Caco-2 (cell line): ENCODE measurements around the gene BRK1. TPM values are rescaled to one million over a fixed set of nuclear protein-coding genes. Genes with fewer than 3 reads are reported as not detected.
"Not testable (repeated sequence)": the region's sequence is repeated elsewhere in the genome, so short reads cannot be mapped to it uniquely, and the experiment has no call there.

Experiments used
- Bru-seq: library from RNA; stranded (reverse); fragments of 400-500 nt; gene quantifications from one replicate; lab custom pipeline; 2021; lab: Mats Ljungman, UMichigan
- BruChase-seq, 2 experiments: library from RNA; stranded (reverse); fragments of 400-500 nt; gene quantifications; one replicate each; lab custom pipeline; 2021; lab: Mats Ljungman, UMichigan
- BruUV-seq: library from RNA; stranded (reverse); fragments of 400-500 nt; replicated peaks from 2 replicates; lab custom pipeline; 2021; lab: Mats Ljungman, UMichigan
- CTCF ChIA-PET: fragments of 300-600 bp; sonication (Branson Sonifier 250); formaldehyde crosslinking; loops from one replicate; lab custom pipeline; 2022; ENCODE audit warnings: antibody characterized with exemption; lab: Charles Lee
- POLR2A ChIA-PET: fragments of 300-600 bp; sonication (Branson Sonifier 250); formaldehyde crosslinking; loops from one replicate; lab custom pipeline; 2022; ENCODE audit warnings: antibody characterized with exemption; lab: Charles Lee
- DNase-seq, 2 experiments: peaks; one replicate each; pipeline versions ENCODE4 v3.0.0 to v3.0.0-alpha.2; 2020 to 2022
- H3K27me3 ChIP-seq: replicated peaks from 2 replicates; pipeline ENCODE4 v1.6.0; 2011; ENCODE audit warnings: low read length; ENCODE audit not compliant: control insufficient read depth, insufficient read depth
- H3K36me3 ChIP-seq: 2 replicates; pipeline ENCODE4 v1.5.1; 2011; ENCODE audit warnings: low read length; ENCODE audit not compliant: control insufficient read depth, insufficient read depth
- H3K4me1 ChIP-seq: fragments of 250-450 bp; sonication (Bioruptor Pico); 2 replicates; pipeline ENCODE4 v1.5.1; 2020; ENCODE audit warnings: mild to moderate bottlenecking
- H3K4me3 ChIP-seq: 2 replicates; pipeline ENCODE4 v1.5.1; 2011; ENCODE audit warnings: low read depth, mild to moderate bottlenecking, control low read depth, low read length
- H3K9me3 ChIP-seq: fragments of 250-450 bp; sonication (Bioruptor Pico); 2 replicates; pipeline ENCODE4 v1.5.1; 2020; ENCODE audit warnings: mild to moderate bottlenecking, moderate library complexity
- H3K27ac Mint-ChIP-seq: one replicate; pipeline ENCODE4 v1.8.0; 2022; ENCODE audit warnings: mixed read lengths; ENCODE audit not compliant: unreplicated experiment
- H3K27me3 Mint-ChIP-seq: one replicate; pipeline ENCODE4 v1.8.0; 2022; ENCODE audit warnings: mixed read lengths; ENCODE audit not compliant: insufficient read depth, unreplicated experiment
- H3K36me3 Mint-ChIP-seq: one replicate; pipeline ENCODE4 v1.8.0; 2022; ENCODE audit warnings: mild to moderate bottlenecking, mixed read lengths; ENCODE audit not compliant: insufficient read depth, unreplicated experiment
- H3K4me1 Mint-ChIP-seq: one replicate; pipeline ENCODE4 v1.8.0; 2022; ENCODE audit warnings: low read depth, mixed read lengths; ENCODE audit not compliant: unreplicated experiment
- H3K4me3 Mint-ChIP-seq: one replicate; pipeline ENCODE4 v1.8.0; 2022; ENCODE audit warnings: mild to moderate bottlenecking, moderate library complexity, mixed read lengths; ENCODE audit not compliant: unreplicated experiment
- H3K9me3 Mint-ChIP-seq: one replicate; pipeline ENCODE4 v1.8.0; 2022; ENCODE audit warnings: mixed read lengths; ENCODE audit not compliant: unreplicated experiment
- CTCF ChIP-seq, 2 experiments: fragments of 200-600 bp in 1 of 2; IDR thresholded peaks; 1 replicate in 1 of 2; 2 replicates in 1 of 2; pipeline versions ENCODE4 v1.5.1 to v1.8.0; 2011 to 2022; ENCODE audit warnings: antibody characterized with exemption in 1 of 2, control low read depth in 1 of 2, inconsistent platforms in 1 of 2, low read depth in 1 of 2, low read length in 1 of 2, mild to moderate bottlenecking in 1 of 2, moderate library complexity in 1 of 2; ENCODE audit not compliant: insufficient read depth in 1 of 2, severe bottlenecking in 1 of 2, unreplicated experiment in 1 of 2
- intact Hi-C: fragments of 100-400 bp; cut with micrococcal nuclease; formaldehyde crosslinking; loops from one replicate; pipeline ENCODE4 v1.10.0; 2022; ENCODE audit not compliant: unreplicated experiment
- long read RNA-seq: library from polyadenylated mRNA; stranded (forward); transcript quantifications from one replicate; pipeline ENCODE4 v2.0.0, GENCODE V29; 2022
- total RNA-seq: library from RNA; stranded (reverse); gene quantifications from 2 replicates; pipeline ENCODE4 v1.2.3, GENCODE V29; 2022

BRK1 gene
- total RNA-seq (94.9 and 115 TPM in 2 replicates), Bru-seq, nascent RNA (percentile 82 among the genes with signal in this experiment), BruChase-seq, experiment 1, labeled RNA remaining after a 2-hour chase (percentile 87 among the genes with signal in this experiment), BruChase-seq, experiment 2, labeled RNA remaining after a 6-hour chase (percentile 95 among the genes with signal in this experiment)
- long read RNA-seq, transcript BRK1-201 (3 exons, 1,233 nt), result major isoform, 111 of 120 reads
- long read RNA-seq, partial matches to known transcripts, result 0 of 120 reads
- long read RNA-seq, other reads (novel, unspliced or antisense), result 9 of 120 reads

GRCh38 chr3:10115326-10116137 is at the start of gene BRK1:
TSS of gene BRK1 (plus strand) at chr3:10115675. CDS start at chr3:10115702, 27 bp downstream.
- Mint-ChIP-seq H3K4me3 (peak within 1 kb of the TSS; percentile 99), H3K27me3 (no peaks in the 10 kb centered on the region), H3K27ac (peak within 1 kb of the TSS; percentile 96), H3K4me1 (no peaks in the 10 kb centered on the region), H3K9me3 (no peaks in the 10 kb centered on the region), H3K36me3 (peaks cover 18% of the 10 kb centered on the region)
- Histone ChIP-seq H3K4me1 (no peaks in the 10 kb centered on the region), H3K9me3 (no peaks in the 10 kb centered on the region), H3K36me3 (no peaks in the 10 kb centered on the region), H3K4me3 (peak within 1 kb of the TSS; percentile 76), H3K27me3 (no peaks in the 10 kb centered on the region)
- ChIA-PET CTCF (interaction anchor here (0.6 kb wide), 1 partner anchor 10 kb away, joined by 4 read pairs; no protein-coding TSS in a partner anchor), POLR2A (interaction anchor here (0.5 to 0.7 kb wide), 6 partner anchors 13 to 773 kb away, joined by 3 to 5 read pairs (median 4); no protein-coding TSS in a partner anchor)
- intact Hi-C loops, result loop anchor here (2.0 kb wide), 1 partner anchor 25 kb away; the partner anchor contains the start of gene VHL
- BruUV-seq, result no TSS peak
- DNase-seq, result peak; percentile 90 to 94
- TF ChIP-seq CTCF (IDR thresholded peaks at IDR 0.05; ENCODE audit: insufficient read depth in 1 of 2, low read depth in 1 of 2, low read length in 1 of 2, severe bottlenecking in 1 of 2, unreplicated experiment in 1 of 2), result no peak

GRCh38 chr3:10070077-10070476 is 45.4 kb upstream of the BRK1 start:
- H3K4me1 ChIP-seq, H3K27ac Mint-ChIP-seq, CTCF ChIA-PET, H3K4me3 ChIP-seq, POLR2A ChIA-PET, H3K27me3 ChIP-seq, H3K36me3 ChIP-seq, H3K4me3 Mint-ChIP-seq, DNase-seq, intact Hi-C loops, H3K9me3 ChIP-seq, BruUV-seq, H3K27me3 Mint-ChIP-seq, H3K4me1 Mint-ChIP-seq: not testable (repeated sequence)
- peaks cover 16% of the 10 kb centered on the region for H3K9me3 Mint-ChIP-seq
- H3K36me3 Mint-ChIP-seq, result peaks cover 46% of the 10 kb centered on the region

- H3K9me3 ChIP-seq, result no peaks in the 10 kb centered on the region
- no peak overlapping the region for H3K4me3 ChIP-seq
- intact Hi-C loops, result no loop called here
- no peak for TF ChIP-seq CTCF (IDR thresholded peaks at IDR 0.05; ENCODE audit: insufficient read depth in 1 of 2, low read depth in 1 of 2, low read length in 1 of 2, severe bottlenecking in 1 of 2, unreplicated experiment in 1 of 2)
- H3K27ac Mint-ChIP-seq, result no peak overlapping the region
- no TSS peak for BruUV-seq
- ChIA-PET CTCF (no interaction called here), POLR2A (no interaction called here)
- H3K36me3 Mint-ChIP-seq, result peaks cover 33% of the 10 kb centered on the region
- no peak overlapping the region for H3K4me3 Mint-ChIP-seq
- H3K36me3 ChIP-seq, result no peaks in the 10 kb centered on the region
- no peaks in the 10 kb centered on the region for H3K27me3 Mint-ChIP-seq
- no peaks in the 10 kb centered on the region for H3K4me1 Mint-ChIP-seq
- DNase-seq, result no peak
- no peaks in the 10 kb centered on the region for H3K4me1 ChIP-seq
- H3K27me3 ChIP-seq, result no peaks in the 10 kb centered on the region
- H3K9me3 Mint-ChIP-seq, result no peaks in the 10 kb centered on the region
Measured at GRCh38 chr3:10074666-10075065, 40.8 kb upstream of the BRK1 start.
